ENCODE measurements around the gene NUCB1. TPM values are rescaled to one million over a fixed set of nuclear protein-coding genes. Genes with fewer than 3 reads are reported as not detected.
"Not testable (repeated sequence)": the region's sequence is repeated elsewhere in the genome, so short reads cannot be mapped to it uniquely, and the experiment has no call there.

Gene NUCB1
- polyA plus RNA-seq, 3 donors, result 80.9 to 178 (median 108) TPM

- H3K9ac ChIP-seq (ENCODE audit: insufficient read depth, low read length, poor library complexity, severe bottlenecking), result no peak overlapping the region
- Mint-ChIP-seq H3K4me3 (no peak overlapping the region), H3K27ac (peak overlapping the region; percentile 51 to 100 (median 75)), H3K27me3 (ENCODE audit: low read depth in 3 of 3) (peaks cover 0 to 12% (median 1%) of the 10 kb centered on the region in 3 donors), H3K9me3 (peaks cover 12 to 31% (median 16%) of the 10 kb centered on the region in 7 donors), H3K36me3 (peaks cover 39 to 59% of the 10 kb centered on the region in 2 donors), H3K4me1 (peaks cover 44% of the 10 kb centered on the region)
- peaks cover 27% of the 10 kb centered on the region for H3K79me2 ChIP-seq (ENCODE audit: insufficient read depth, low read length)
- no peak for TF ChIP-seq CTCF (IDR thresholded peaks at IDR 0.05)
- WGBS (ENCODE audit: insufficient coverage), result 52% methylated on average over 5 of the region's 11 CpGs
- H2AFZ ChIP-seq (ENCODE audit: insufficient read depth, low read depth, low read length, poor library complexity, severe bottlenecking), result no peak overlapping the region
- H3K4me1 ChIP-seq (ENCODE audit: control insufficient read depth in 1 of 2, insufficient read depth in 2 of 2, low read length in 2 of 2), result peaks cover 38 to 56% of the 10 kb centered on the region in 2 donors
- H3K36me3 ChIP-seq (replicated peaks in 1 of 2; ENCODE audit: control insufficient read depth in 1 of 2, insufficient read depth in 2 of 2, low read length in 2 of 2), result peaks cover 21 to 35% of the 10 kb centered on the region in 2 donors
- H3K27ac ChIP-seq (ENCODE audit: low read depth in 1 of 2, low read length in 2 of 2), result peak overlapping the region; percentile 13 to 48
- H3K9me3 ChIP-seq (replicated peaks in 1 of 2; ENCODE audit: control insufficient read depth in 1 of 2, insufficient read depth in 1 of 2, low read length in 2 of 2), result peaks cover 6 to 7% of the 10 kb centered on the region in 2 donors
- DNase-seq, result peak in 2 of 3 donors; percentile 63 to 67
- intact Hi-C loops (cut with micrococcal nuclease), result loop anchor here in 1 of 2 donors (10.0 kb wide), 1 partner anchor 554 kb away; the partner anchor contains the start of gene EMP3
- peaks cover 73% of the 10 kb centered on the region for H4K20me1 ChIP-seq (ENCODE audit: insufficient read depth, low read length)
- no peak overlapping the region for H3K4me3 ChIP-seq (replicated peaks in 1 of 3; ENCODE audit: low read depth in 2 of 3, low read length in 3 of 3)
- H3K4me2 ChIP-seq (replicated peaks; ENCODE audit: extremely low read depth, low read length, poor library complexity, severe bottlenecking), result no peak overlapping the region
- no peaks in the 10 kb centered on the region for H3K27me3 ChIP-seq (ENCODE audit: control insufficient read depth in 2 of 2, insufficient read depth in 2 of 2, low read length in 2 of 2)
Measured at GRCh38 chr19:48878196-48879024, 21.7 kb upstream of the NUCB1 start.

GRCh38 chr19:48879025-48879637, 21.0 kb upstream of the NUCB1 start:
- Mint-ChIP-seq H3K36me3 (peaks cover 32 to 52% of the 10 kb centered on the region in 2 donors), H3K27me3 (ENCODE audit: low read depth in 3 of 3) (peaks cover 1 to 7% (median 1%) of the 10 kb centered on the region in 3 donors), H3K9me3 (peaks cover 11 to 32% (median 15%) of the 10 kb centered on the region in 7 donors), H3K4me3 (no peak overlapping the region), H3K27ac (peak overlapping the region in 3 of 7 donors; percentile 12 to 61 (median 26)), H3K4me1 (peaks cover 37% of the 10 kb centered on the region)
- Histone ChIP-seq H3K9me3 (replicated peaks in 1 of 2; ENCODE audit: control insufficient read depth in 1 of 2, insufficient read depth in 1 of 2, low read length in 2 of 2) (peaks cover 6 to 7% of the 10 kb centered on the region in 2 donors), H3K4me1 (ENCODE audit: control insufficient read depth in 1 of 2, insufficient read depth in 2 of 2, low read length in 2 of 2) (peaks cover 30 to 48% of the 10 kb centered on the region in 2 donors), H3K4me2 (replicated peaks; ENCODE audit: extremely low read depth, low read length, poor library complexity, severe bottlenecking) (no peak overlapping the region), H3K9ac (ENCODE audit: insufficient read depth, low read length, poor library complexity, severe bottlenecking) (no peak overlapping the region), H3K27me3 (ENCODE audit: control insufficient read depth in 2 of 2, insufficient read depth in 2 of 2, low read length in 2 of 2) (no peaks in the 10 kb centered on the region), H3K79me2 (ENCODE audit: insufficient read depth, low read length) (peaks cover 19% of the 10 kb centered on the region), H3K36me3 (replicated peaks in 1 of 2; ENCODE audit: control insufficient read depth in 1 of 2, insufficient read depth in 2 of 2, low read length in 2 of 2) (peaks cover 14 to 30% of the 10 kb centered on the region in 2 donors), H3K27ac (ENCODE audit: low read depth in 1 of 2, low read length in 2 of 2) (no peak overlapping the region), H3K4me3 (replicated peaks in 1 of 3; ENCODE audit: low read depth in 2 of 3, low read length in 3 of 3) (no peak overlapping the region), H2AFZ (ENCODE audit: insufficient read depth, low read depth, low read length, poor library complexity, severe bottlenecking) (no peak overlapping the region), H4K20me1 (ENCODE audit: insufficient read depth, low read length) (peaks cover 66% of the 10 kb centered on the region)
- intact Hi-C loops (cut with micrococcal nuclease), result loop anchor here in 1 of 2 donors (10.0 kb wide), 1 partner anchor 554 kb away; the partner anchor contains the start of gene EMP3
- no peak for DNase-seq
- no peak for TF ChIP-seq CTCF (IDR thresholded peaks at IDR 0.05)
- 93% methylated on average over 3 of the region's 13 CpGs for WGBS (ENCODE audit: insufficient coverage)

GRCh38 chr19:48879696-48880095, 20.4 kb upstream of the NUCB1 start:
- H3K9ac ChIP-seq (ENCODE audit: insufficient read depth, low read length, poor library complexity, severe bottlenecking); DNase-seq; H3K27me3 Mint-ChIP-seq (ENCODE audit: low read depth in 3 of 3); H3K9me3 ChIP-seq (replicated peaks in 1 of 2; ENCODE audit: control insufficient read depth in 1 of 2, insufficient read depth in 1 of 2, low read length in 2 of 2); H3K4me3 Mint-ChIP-seq; H3K4me2 ChIP-seq (replicated peaks; ENCODE audit: extremely low read depth, low read length, poor library complexity, severe bottlenecking); H3K27me3 ChIP-seq (ENCODE audit: control insufficient read depth in 2 of 2, insufficient read depth in 2 of 2, low read length in 2 of 2); H3K27ac ChIP-seq (ENCODE audit: low read depth in 1 of 2, low read length in 2 of 2); H3K4me3 ChIP-seq (replicated peaks in 1 of 3; ENCODE audit: low read depth in 2 of 3, low read length in 3 of 3); H2AFZ ChIP-seq (ENCODE audit: insufficient read depth, low read depth, low read length, poor library complexity, severe bottlenecking): not testable (repeated sequence)
- peaks cover 14% of the 10 kb centered on the region for H3K79me2 ChIP-seq (ENCODE audit: insufficient read depth, low read length)
- peaks cover 25 to 43% of the 10 kb centered on the region in 2 donors for H3K4me1 ChIP-seq (ENCODE audit: control insufficient read depth in 1 of 2, insufficient read depth in 2 of 2, low read length in 2 of 2)
- Mint-ChIP-seq H3K9me3 (peaks cover 11 to 26% (median 14%) of the 10 kb centered on the region in 7 donors), H3K36me3 (peaks cover 26 to 46% of the 10 kb centered on the region in 2 donors), H3K4me1 (peaks cover 32% of the 10 kb centered on the region), H3K27ac (peak overlapping the region in 5 of 7 donors; percentile 10 to 48 (median 30))
- peaks cover 13 to 30% of the 10 kb centered on the region in 2 donors for H3K36me3 ChIP-seq (replicated peaks in 1 of 2; ENCODE audit: control insufficient read depth in 1 of 2, insufficient read depth in 2 of 2, low read length in 2 of 2)
- intact Hi-C loops (cut with micrococcal nuclease), result loop anchor here in 1 of 2 donors (10.0 kb wide), 1 partner anchor 555 kb away; the partner anchor contains the start of gene EMP3
- peaks cover 60% of the 10 kb centered on the region for H4K20me1 ChIP-seq (ENCODE audit: insufficient read depth, low read length)
- 100% methylated on average over 3 of the region's 9 CpGs for WGBS (ENCODE audit: insufficient coverage)
